ENCODE data around the gene C10orf88. TPM values are rescaled to one million over a fixed set of nuclear protein-coding genes. Genes with fewer than 3 reads are reported as not detected.

The C10orf88 gene
- total RNA-seq, 4 donors from 2014 or later = 4.2 to 9.6 (median 6.8) TPM

GRCh38 chr10:122966879-122967278 is 12.9 kb upstream of the C10orf88 start:
- Histone ChIP-seq H3K4me3 (no peak overlapping the region), H3K9me3 (peaks cover 0 to 5% (median 0%) of the 10 kb centered on the region in 3 donors), H3K36me3 (no peaks in the 10 kb centered on the region), H3K27ac (no peak overlapping the region), H3K27me3 (no peaks in the 10 kb centered on the region), H3K4me1 (no peaks in the 10 kb centered on the region)
- TF ChIP-seq CTCF (IDR thresholded peaks at IDR 0.05 in 4 of 5, conservative IDR thresholded peaks at IDR 0.05 in 1 of 5) (no peak), POLR2A (IDR thresholded peaks at IDR 0.05) (no peak)
- ATAC-seq = no peak
- intact Hi-C loops (cut with DNase I; ENCODE audit: low total_unique reads) (no loop called here), in situ Hi-C loops (cut with MboI; ENCODE audit: low sequenced_read_pairs in 4 of 4) (loop anchor here in 1 of 4 donors (25.0 kb wide), 1 partner anchor 195 kb away; the partner anchor contains the start of gene BUB3)
- no peak for DNase-seq

GRCh38 chr10:122962405-122962804 is 8.4 kb upstream of the C10orf88 start:
- DNase-seq (no peak), ATAC-seq (no peak)
- in situ Hi-C loops (cut with MboI; ENCODE audit: low sequenced_read_pairs in 4 of 4) (loop anchor here in 1 of 4 donors (25.0 kb wide), 1 partner anchor 200 kb away; the partner anchor contains the start of gene BUB3), intact Hi-C loops (cut with DNase I; ENCODE audit: low total_unique reads) (no loop called here)
- Histone ChIP-seq H3K4me1 (no peaks in the 10 kb centered on the region), H3K9me3 (peaks cover 0 to 4% (median 0%) of the 10 kb centered on the region in 3 donors), H3K36me3 (no peaks in the 10 kb centered on the region), H3K4me3 (no peak overlapping the region), H3K27ac (no peak overlapping the region), H3K27me3 (no peaks in the 10 kb centered on the region)
- TF ChIP-seq POLR2A (IDR thresholded peaks at IDR 0.05) (no peak), CTCF (IDR thresholded peaks at IDR 0.05 in 4 of 5, conservative IDR thresholded peaks at IDR 0.05 in 1 of 5) (no peak)

- TF ChIP-seq POLR2A (IDR thresholded peaks at IDR 0.05) (no peak), CTCF (IDR thresholded peaks at IDR 0.05 in 4 of 5, conservative IDR thresholded peaks at IDR 0.05 in 1 of 5) (no peak)
- in situ Hi-C loops (cut with MboI; ENCODE audit: low sequenced_read_pairs in 4 of 4) = loop anchor here in 1 of 4 donors (25.0 kb wide), 1 partner anchor 205 kb away; the partner anchor contains the start of gene BUB3
- intact Hi-C loops (cut with DNase I; ENCODE audit: low total_unique reads) = no loop called here
- Histone ChIP-seq H3K4me3 (no peak overlapping the region), H3K9me3 (no peaks in the 10 kb centered on the region), H3K36me3 (no peaks in the 10 kb centered on the region), H3K27ac (no peak overlapping the region), H3K4me1 (peaks cover 10 to 16% of the 10 kb centered on the region in 2 donors), H3K27me3 (no peaks in the 10 kb centered on the region)
- DNase-seq = no peak
- no peak for ATAC-seq
These were observed 3.4 kb upstream of the C10orf88 start for GRCh38 chr10:122957474-122957873.

GRCh38 chr10:122955892-122956291 is 1.9 kb upstream of the C10orf88 start:
- Histone ChIP-seq H3K36me3 (peaks cover 0 to 8% of the 10 kb centered on the region in 2 donors), H3K9me3 (no peaks in the 10 kb centered on the region), H3K27ac (no peak overlapping the region), H3K4me3 (no peak overlapping the region), H3K27me3 (no peaks in the 10 kb centered on the region), H3K4me1 (peaks cover 10 to 22% of the 10 kb centered on the region in 2 donors)
- DNase-seq = no peak
- intact Hi-C loops (cut with DNase I; ENCODE audit: low total_unique reads) (loop anchor here (2.0 kb wide), 1 partner anchor 53 kb away; the partner anchor contains the start of genes ACADSB and IKZF5), in situ Hi-C loops (cut with MboI; ENCODE audit: low sequenced_read_pairs in 4 of 4) (loop anchor here in 1 of 4 donors (25.0 kb wide), 1 partner anchor 206 kb away; the partner anchor contains the start of gene BUB3)
- no peak for ATAC-seq
- TF ChIP-seq POLR2A (IDR thresholded peaks at IDR 0.05) = no peak
- no peak for TF ChIP-seq CTCF (IDR thresholded peaks at IDR 0.05 in 4 of 5, conservative IDR thresholded peaks at IDR 0.05 in 1 of 5)

All from gastrocnemius medialis (tissue), 4 donors.